Neural progenitor cell (in vitro differentiated cells): ENCODE measurements around the gene ZNF496.
"Not testable (repeated sequence)": the region's sequence is repeated elsewhere in the genome, so short reads cannot be mapped to it uniquely, and the experiment has no call there.

Source experiments
- EZH2 ChIP-seq: fragments of 200-600 bp; sonication (generic); IDR thresholded peaks from 2 replicates; pipeline ENCODE4 v1.6.1; 2017; ENCODE audit warnings: antibody characterized with exemption, mild to moderate bottlenecking, moderate library complexity
- EZH2phosphoT487 ChIP-seq: fragments of 200-600 bp; sonication (generic); IDR thresholded peaks from 2 replicates; pipeline ENCODE4 v1.6.1; 2017; ENCODE audit warnings: antibody characterized with exemption
- TF ChIP-seq, protein P1 (sequence below): fragments of 200-600 bp; sonication (generic); IDR thresholded peaks from 2 replicates; pipeline ENCODE4 v1.5.1; 2017; ENCODE audit warnings: antibody characterized with exemption, mild to moderate bottlenecking

DNA sequence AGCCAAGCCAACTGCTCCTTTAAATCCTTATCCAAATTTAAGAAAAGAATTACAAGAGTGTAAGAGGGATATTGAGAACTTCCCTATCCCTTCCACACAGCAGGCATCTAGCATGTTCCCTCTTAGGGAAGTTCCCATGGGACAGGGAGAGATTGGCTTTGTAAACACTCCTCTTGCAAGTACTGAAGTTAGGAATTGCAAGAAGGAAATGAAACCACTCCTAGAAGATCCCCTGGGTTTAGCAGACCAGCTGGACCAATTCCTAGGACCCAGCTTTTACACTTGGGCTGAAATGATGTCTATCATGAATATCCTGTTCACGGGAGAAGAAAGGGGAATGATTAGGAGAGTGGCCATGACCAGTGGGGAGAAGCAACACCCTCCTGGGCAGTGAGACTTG lies 23.5 kb upstream of the ZNF496 start:
- TF ChIP-seq, protein P1, sequence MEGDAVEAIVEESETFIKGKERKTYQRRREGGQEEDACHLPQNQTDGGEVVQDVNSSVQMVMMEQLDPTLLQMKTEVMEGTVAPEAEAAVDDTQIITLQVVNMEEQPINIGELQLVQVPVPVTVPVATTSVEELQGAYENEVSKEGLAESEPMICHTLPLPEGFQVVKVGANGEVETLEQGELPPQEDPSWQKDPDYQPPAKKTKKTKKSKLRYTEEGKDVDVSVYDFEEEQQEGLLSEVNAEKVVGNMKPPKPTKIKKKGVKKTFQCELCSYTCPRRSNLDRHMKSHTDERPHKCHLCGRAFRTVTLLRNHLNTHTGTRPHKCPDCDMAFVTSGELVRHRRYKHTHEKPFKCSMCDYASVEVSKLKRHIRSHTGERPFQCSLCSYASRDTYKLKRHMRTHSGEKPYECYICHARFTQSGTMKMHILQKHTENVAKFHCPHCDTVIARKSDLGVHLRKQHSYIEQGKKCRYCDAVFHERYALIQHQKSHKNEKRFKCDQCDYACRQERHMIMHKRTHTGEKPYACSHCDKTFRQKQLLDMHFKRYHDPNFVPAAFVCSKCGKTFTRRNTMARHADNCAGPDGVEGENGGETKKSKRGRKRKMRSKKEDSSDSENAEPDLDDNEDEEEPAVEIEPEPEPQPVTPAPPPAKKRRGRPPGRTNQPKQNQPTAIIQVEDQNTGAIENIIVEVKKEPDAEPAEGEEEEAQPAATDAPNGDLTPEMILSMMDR, result not testable (repeated sequence)
- not testable (repeated sequence) for TF ChIP-seq EZH2phosphoT487, EZH2
